HL-60/S4 treated with phorbol 12-myristate 13-acetate at 8.2 ng/mL for 4 days and 3 days (cell line): ENCODE data around the gene ZNF778.

Experiments used
- in situ Hi-C: fragments of 300-500 bp; cut with MboI; formaldehyde crosslinking; loops from 2 replicates; pipeline ENCODE4 v1.15.0; 2022; ENCODE audit warnings: low sequenced_read_pairs

ZNF778 gene

DNA sequence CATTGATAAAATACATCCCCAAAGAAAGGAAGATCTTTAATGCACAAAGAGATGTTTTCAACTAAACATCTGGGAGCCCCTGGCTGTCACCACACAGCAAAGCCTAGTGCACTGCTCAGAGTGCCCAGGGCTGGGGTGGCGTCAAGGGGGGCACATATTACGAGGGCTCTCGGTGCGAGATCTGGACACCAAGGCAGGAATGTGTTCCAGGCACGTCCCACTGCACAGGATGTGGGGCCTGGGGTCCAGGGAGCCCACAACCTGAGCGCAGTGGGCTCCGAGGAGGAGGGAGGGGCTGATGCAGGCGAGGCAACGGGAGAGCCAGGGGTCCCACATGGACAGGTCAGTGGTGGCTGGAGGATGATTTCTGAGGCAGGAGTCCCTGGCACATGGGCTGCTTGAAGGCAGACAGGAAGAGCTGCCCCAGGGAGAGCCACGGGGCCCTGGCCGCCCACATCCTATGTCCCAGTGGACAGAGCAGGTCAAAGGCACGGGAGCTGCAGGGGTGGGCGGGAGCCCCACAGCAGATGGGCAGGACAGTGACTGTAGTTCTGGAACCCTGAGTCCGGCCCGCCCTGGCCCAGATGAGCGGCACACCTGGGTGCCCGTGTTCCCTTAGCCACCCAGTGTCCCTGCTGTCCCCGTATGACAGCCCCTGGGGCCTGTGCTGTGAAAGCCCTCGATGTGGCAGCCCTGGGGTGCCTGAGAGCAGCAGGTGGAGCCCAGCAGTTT lies 56.4 kb downstream of the ZNF778 start:
- in situ Hi-C loops, result no loop called here

DNA sequence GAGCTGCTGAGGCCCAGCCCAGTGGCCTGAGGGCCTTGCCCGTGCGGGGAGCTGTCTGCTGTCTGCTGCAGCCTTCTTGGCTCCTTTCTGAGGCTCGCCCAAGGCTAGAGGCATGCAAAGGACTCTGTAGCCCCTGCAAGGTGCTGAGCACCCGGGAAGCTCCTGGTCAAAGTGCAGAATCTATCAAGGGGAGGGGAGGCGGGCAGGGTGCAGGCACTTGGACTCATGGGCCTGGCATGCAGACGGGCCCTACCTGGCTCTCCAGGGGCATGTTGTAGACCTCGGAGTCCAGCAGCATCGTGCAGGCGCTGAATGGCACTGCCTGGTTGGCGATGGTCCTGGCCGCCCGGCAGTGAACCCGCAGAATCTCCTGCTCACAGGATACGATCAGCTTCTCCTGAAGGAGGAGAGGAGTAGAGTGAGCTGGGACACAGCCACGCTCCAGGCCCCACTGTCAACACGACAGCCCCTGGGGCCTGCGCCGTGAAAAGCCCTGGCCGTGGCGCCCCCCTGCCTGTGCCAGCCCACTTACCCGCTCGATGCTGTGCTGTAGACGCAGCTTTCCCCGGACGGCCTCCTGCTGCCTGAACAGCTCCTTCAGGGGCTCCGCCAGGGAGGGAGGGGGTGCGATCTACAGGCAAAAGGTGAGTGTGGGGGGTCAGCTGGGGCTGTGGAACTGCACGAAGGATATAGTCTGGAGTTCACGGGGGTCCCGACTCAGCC lies 57.2 kb downstream of the ZNF778 start:
- in situ Hi-C loops, result no loop called here

DNA sequence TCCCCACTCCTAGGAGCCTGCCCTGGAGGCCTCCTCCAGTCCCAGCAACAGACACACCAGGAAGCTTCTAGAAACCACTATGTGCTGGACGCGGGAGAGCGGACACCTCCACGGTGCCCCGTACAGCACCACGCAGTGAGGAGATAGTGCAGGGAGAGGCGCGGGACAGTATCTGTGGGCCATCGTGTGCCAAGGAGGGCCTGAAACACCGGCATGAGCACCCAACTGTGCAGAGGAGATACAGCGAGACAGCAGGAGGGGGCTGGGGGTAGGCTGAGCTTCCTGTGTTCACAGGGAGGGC lies 57.7 kb downstream of the ZNF778 start:
- in situ Hi-C loops, result no loop called here

DNA sequence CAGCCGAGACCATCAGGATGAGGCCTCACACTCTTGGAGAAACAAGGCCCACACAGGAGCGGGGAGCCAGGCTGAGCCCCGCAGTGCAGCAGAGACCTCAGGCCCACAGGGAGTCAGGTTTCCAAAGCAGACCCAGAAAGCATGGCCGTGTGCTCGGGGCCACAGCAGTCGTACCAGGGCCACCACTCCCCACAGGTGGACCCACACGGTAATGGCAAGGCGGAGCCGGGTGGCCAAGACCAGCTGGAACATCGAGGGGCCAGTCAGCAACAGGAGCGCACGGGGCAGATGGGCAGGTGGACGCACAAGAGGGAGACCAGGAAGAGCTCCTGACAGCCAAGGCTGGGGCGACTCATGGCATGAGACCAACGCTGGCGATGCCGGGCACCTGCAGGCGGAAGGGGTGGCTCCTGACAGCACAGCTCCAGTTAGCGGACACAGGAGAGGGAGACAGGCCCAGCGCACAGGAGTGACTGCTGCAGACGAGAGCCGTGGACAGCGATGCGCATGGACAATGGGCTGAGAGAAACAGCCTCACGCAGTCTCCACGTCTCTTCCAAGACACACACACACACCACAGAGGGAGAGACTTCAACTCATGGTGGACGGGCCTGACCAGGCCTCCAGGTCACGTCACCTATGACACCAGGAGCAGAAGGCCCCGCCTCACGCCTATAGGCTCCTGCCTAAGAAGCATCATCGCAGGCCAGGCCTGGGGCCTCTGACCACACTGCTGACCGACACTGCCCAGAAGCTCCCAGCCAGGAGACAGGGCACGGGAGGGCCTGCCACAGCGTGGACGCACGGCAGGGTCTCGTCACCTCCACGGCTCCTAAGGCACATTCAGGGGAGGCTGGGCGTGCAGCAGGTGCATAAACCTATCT lies 58.6 kb downstream of the ZNF778 start:
- in situ Hi-C loops, result no loop called here

DNA sequence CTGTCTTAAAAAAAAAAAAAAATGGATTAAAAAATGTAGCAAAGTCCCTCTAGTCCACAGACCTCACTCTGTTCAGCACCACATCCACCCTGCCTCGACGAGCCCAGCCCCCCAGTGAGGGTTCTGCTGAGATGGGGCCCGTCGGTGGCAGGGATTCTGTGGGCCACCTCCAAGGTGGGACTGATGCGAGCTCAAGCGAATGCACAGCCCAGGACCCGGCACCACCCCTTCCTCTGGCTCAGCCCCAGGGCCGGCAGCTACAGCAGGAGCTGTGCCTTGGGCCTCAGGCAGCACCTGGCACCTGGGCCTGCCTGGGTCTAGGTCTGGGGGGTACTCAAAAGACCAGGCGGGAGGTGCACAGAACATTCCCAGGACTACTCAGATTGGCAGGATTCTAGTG lies 59.5 kb downstream of the ZNF778 start:
- in situ Hi-C loops, result no loop called here

DNA sequence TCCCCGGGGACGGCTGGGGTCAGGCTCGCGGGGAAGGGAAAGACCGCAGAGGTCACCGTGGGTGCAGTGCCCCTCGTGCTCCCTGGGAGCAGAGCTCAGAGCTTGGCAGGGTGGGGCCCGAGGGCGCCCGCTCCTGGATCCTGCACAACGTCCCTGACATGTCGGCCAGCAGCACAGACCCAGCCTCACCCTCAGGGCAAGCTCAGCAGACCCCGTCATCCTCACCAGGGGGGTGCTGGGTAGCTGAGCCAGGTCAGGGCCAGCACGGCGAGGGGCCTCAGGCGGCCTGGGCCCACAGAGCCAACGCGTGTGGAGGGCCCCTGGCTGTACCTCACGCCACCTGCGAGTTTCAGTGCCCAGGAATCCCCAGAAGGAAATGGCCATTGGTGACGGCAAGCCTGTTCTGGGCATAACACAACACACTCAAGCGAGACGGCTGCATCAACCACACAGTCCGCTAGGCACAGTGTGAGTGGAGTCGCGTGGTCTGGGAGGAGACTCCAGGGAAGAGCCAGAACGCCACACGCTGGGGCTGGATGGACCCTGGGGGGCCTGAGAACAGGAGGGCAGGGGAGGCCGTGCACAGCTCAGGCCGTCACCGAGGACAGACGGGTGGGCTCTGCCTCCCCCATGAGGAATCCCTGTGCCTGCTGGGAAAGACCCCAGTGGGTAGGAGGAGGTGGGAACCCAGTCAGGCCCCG lies 60.3 kb downstream of the ZNF778 start:
- in situ Hi-C loops, result no loop called here

DNA sequence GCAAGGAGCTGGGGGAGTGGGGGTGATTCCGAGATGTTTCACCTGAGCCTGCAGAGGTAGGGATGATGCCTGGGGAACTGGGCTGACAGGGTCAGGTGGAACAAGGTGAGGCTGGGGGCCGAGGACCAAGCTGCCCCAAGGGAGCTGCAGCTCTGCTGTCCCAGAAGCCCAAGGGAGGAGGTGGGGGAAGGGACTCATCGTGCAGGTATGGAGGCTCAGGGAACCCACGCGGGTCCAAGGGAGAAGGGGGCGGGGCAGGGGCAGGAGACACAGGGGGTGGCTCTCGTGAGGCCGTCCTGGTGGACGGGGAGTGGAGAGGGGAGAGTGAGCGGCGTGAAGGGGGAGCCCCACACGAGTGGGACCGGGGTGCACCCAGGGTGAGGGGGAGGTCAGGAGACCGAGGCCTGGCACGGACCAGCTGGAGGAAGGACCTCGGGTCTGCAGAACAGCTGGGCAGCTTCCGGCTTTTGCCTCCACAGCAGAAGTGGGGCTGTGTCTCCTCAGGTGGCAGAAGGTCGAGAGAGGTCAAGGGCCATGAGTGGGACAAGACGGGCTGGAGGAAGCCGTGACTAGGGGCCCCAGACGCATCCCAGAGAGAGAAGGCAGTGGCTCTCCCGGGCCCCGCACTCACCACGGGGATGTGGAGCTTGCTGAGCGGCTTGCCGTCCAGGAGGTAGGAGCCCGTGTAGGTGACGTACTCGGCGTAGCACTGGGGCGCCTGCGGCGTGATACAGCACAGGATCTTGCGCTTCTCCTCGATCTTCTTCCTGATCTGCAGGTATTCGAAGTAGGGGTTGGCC lies 61.1 kb downstream of the ZNF778 start:
- in situ Hi-C loops, result no loop called here

DNA sequence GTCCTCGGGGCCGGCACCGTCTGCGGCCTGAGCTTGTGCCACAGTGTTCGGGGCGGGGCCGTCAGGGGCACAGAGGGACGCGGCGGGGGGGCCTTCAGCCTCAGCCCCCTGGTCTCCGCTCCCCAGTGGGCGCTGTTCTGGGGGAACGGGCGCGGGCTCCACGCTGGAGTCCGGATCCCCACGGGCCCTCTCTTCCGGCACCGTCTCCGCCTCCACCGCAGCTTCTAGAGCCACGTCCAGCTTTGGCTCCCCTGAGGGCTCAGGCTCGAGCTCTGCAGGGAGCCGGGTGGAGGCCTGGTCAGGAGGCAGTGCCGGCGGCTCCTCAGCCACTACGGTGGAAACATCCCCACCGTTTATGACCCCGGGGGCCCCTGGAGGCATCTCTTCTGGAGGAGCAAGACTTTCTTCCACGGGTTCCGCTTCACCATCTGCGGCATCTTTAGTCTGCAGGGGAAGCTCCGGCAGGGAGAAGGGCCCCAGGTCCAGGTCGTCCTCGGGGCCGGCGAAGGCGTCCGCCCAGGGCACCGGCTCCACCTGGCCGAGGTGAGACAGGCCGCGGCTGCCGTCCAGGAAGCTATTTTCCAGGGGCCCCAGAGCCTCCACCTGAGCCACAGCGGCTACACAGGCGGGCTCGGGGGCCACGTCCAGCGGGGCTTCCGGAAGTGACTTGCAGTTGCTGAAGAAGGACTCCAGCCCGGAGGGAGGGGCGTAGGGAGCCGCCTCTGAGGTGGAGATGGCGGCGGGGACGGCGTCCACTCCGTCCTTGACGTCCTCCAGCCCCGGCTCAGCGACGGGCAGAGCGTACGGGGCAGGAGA lies 62.4 kb downstream of the ZNF778 start:
- in situ Hi-C loops, result no loop called here

DNA sequence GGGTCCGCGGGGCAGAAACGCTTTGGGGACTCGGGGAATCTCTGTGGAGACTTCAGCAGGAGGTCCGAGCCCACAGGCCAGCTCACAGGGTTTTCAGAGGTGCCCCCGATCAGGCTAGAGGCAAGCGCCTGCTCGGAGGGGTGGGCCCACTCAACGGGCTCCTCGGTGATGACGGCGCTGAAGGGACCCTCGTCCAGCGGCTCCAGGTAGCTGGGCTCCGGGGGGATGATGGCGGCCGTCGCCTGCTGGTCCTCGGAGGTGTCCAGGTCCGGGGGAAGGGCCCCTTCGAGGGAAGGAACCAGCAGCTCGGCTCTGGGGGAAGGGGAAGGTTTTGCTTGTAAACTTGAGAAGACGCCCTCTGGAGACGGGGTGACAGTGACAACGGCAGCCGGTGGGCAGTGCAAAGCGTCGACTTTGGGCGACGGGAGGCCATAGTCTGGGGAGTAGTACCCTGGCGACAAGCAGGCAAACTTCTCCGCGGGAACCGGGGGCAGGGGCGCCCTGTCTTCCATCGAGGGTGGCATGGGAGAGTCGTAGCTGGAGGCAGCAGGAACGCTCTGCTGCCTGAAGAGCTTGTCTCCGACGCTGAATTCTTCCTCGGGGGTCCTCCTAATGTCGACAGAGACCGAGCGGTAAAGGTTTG lies 63.2 kb downstream of the ZNF778 start:
- in situ Hi-C loops, result no loop called here

DNA sequence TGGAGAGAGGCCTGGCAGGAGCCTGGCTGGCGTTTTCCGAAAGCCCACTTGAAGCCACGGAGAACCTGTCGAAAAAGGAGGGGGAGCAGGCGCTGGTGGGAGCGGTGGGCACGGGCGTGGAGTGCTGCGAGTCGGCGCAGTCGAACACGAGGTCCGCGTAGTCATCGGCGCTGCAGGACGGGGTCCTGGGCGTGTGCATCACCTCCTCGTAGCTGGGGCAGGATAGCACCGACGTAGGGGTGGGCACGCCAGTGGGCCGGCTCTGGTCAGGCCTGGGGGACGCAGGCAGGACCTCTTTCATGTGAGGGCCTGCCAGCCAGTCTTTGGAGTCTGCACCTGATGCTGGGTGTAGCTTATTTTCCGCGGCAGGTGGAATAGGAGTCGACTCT lies 63.7 kb downstream of the ZNF778 start:
- in situ Hi-C loops, result no loop called here

DNA sequence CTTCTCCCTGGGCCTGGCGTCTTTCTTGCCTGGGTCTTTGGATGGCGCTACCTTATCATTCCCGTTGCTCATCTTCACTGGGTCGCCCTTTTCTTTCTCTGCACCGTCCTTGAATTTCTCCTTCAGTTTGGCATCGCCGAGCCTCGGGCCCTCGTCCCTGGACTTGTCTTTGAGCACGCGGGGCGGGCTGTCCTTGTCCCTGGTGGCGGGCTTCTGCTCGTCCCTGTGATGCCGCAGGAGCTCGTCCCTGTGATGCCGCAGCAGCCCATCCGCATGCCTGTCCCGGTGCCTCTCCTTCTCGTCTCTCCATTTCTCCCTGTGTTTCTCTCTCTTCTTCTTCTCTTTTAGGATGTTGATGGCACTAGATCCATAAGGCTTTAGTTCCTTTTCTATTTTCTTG lies 64.3 kb downstream of the ZNF778 start:
- in situ Hi-C loops, result no loop called here

DNA sequence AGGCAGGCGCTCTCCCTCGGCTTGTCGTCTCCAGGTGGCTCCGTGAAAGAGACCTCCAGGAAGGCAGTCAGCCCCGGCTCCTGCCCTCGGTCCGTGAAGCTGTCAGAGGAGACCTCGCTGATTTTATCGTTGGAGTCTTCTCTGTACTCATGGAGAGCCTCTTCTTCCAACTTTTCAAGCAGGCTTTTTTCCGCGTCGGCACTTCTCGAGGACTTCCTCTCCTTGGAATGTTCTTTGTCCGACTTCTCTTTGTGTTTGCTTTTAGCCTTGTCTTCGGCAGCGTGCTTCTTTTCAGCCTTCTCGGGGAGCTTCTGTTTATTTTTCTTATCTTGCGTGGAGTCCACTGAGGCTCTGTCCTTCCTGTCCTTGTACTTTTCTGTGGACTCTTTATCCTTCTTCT lies 65.0 kb downstream of the ZNF778 start:
- in situ Hi-C loops, result no loop called here

DNA sequence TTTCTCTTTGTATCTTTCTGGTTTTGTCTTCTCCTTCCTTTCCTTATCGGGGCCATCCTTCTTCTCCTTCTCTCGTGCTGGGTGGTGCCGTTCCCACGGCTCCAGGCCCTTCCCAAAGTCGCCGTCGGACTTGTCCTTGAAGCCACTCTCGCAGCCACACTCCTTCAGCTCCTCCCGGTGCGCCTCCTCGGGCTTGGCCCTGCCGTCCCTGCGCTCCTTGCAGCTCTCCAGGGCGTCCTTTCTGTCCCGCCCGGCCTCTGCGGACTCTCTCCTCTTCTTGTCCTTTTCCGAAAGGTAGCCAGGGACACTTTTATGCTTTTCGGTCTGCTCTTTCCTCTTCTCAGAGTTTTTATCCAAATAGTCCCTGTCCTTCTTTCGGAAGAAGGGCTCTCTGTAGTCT lies 65.9 kb downstream of the ZNF778 start:
- in situ Hi-C loops, result no loop called here

DNA sequence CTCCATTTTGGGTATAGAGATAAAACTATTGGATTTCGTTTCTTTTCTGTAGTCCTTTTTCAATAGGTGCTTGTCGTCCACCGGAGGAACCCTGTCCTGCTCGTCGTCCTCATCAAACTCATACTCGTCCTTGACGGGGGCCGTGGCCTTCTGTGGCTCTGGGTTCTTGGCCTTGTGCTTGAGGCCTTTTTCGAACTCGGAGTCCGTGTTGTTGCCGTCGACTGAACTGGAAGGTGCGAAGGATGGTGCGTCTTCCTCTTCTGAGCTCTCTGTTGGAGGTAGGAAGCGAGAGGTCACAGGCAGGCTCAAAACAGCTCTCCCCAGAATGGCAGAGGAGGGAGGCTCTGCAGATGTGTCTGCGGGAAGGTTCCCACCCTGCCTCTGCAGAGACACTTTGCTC lies 67.9 kb downstream of the ZNF778 start:
- in situ Hi-C loops, result no loop called here

DNA sequence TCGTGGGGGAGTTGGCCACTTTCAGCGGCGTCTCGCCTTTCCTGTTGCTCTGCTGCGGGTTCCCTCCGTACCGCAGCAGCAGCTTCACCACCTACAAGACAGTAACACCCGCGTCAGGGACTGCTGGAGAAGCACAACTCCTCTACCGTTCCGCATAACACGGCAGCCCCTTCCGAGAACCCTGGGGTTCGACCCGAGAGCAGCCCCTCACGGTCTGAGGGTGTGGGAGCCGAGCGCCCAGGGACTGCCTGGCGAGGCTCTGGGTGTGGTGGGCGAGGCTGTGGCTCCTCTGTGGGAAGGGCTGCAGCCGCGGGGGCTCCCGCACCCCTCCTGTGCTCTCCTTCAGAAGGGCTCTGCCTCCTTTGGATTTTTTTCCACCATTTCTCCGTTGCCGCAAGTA lies 68.6 kb downstream of the ZNF778 start:
- in situ Hi-C loops, result no loop called here
